Measurements from ENCODE around the gene ADGRV1.
"Not testable (repeated sequence)": the region's sequence is repeated elsewhere in the genome, so short reads cannot be mapped to it uniquely, and the experiment has no call there.

The ADGRV1 gene

DNA sequence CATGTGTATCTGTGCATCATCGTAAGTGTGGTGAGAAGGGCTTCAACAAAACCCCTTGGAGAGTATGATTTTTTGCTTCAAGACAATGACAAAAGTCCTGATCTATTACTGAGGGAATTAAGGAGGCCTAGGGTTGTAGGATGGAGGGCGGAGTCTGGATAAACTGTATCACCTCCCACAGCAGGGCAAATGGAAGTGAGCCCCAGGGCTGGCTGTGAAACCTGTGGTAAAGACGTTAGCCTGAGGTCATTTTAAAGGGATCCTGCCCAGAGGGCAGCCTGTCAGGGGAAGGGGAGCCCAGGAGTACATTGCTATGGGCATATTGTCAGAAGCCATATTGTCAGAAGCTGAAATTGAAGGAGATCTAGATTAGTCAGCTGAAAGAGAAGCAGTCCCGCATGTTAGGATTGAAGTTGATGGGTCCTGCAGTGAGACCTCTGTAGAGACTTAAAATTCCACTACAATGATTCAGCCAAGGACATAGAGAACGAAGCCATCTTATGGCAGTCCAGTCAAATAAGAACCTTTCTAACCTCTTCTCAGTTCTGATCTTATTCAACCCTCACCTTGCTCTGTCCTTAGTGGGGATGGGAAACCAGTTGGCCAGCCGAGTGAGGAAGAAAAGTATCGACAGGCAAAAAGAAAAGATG is 26.9 kb downstream of the ADGRV1 start:
- DNase-seq, result no peak
- no peak overlapping the region for H3K27ac ChIP-seq (ENCODE audit: insufficient read depth, low read length, poor library complexity, severe bottlenecking)
- H3K9me3 ChIP-seq (ENCODE audit: control insufficient read depth, low read length), result no peaks in the 10 kb centered on the region
- no peaks in the 10 kb centered on the region for H3K4me1 ChIP-seq (ENCODE audit: control insufficient read depth, insufficient read depth, low read length, poor library complexity, severe bottlenecking)
- peaks cover 3% of the 10 kb centered on the region for H3K27me3 ChIP-seq (replicated peaks; ENCODE audit: control insufficient read depth, insufficient read depth, low read length, poor library complexity, severe bottlenecking)
- H3K4me3 ChIP-seq (ENCODE audit: insufficient read depth, low read depth, low read length, poor library complexity, severe bottlenecking), result no peak overlapping the region
- H3K36me3 ChIP-seq (ENCODE audit: control insufficient read depth, insufficient read depth, low read length), result no peaks in the 10 kb centered on the region

DNA sequence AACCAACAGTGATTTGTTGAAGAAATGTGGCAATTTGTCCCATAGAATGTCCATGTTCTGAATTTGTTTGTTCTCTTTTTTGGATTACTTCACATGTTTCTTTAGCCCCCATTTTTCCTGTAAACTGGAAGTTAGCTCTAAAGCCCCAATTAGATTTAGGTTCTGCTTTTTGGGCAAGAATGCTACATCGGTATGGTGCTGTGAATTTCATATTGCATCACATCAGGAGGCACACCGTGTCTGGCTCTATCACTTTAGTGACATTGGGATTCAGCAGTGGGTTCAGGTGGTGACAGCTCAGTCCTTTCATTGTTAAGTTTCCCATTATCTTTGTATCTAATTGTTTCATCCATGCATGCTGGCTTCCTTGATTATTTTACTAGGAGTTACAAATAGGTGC is 27.9 kb downstream of the ADGRV1 start:
- H3K27ac ChIP-seq (ENCODE audit: insufficient read depth, low read length, poor library complexity, severe bottlenecking), result no peak overlapping the region
- no peak for DNase-seq
- H3K36me3 ChIP-seq (ENCODE audit: control insufficient read depth, insufficient read depth, low read length), result no peaks in the 10 kb centered on the region
- H3K4me1 ChIP-seq (ENCODE audit: control insufficient read depth, insufficient read depth, low read length, poor library complexity, severe bottlenecking), result no peaks in the 10 kb centered on the region
- H3K9me3 ChIP-seq (ENCODE audit: control insufficient read depth, low read length), result no peaks in the 10 kb centered on the region
- no peak overlapping the region for H3K4me3 ChIP-seq (ENCODE audit: insufficient read depth, low read depth, low read length, poor library complexity, severe bottlenecking)
- peaks cover 3% of the 10 kb centered on the region for H3K27me3 ChIP-seq (replicated peaks; ENCODE audit: control insufficient read depth, insufficient read depth, low read length, poor library complexity, severe bottlenecking)

GRCh38 chr5:90590170-90590569 is 31.6 kb downstream of the ADGRV1 start:
- H3K4me1 ChIP-seq (ENCODE audit: control insufficient read depth, insufficient read depth, low read length, poor library complexity, severe bottlenecking), result no peaks in the 10 kb centered on the region
- H3K27ac ChIP-seq (ENCODE audit: insufficient read depth, low read length, poor library complexity, severe bottlenecking), result no peak overlapping the region
- H3K36me3 ChIP-seq (ENCODE audit: control insufficient read depth, insufficient read depth, low read length), result no peaks in the 10 kb centered on the region
- H3K4me3 ChIP-seq (ENCODE audit: insufficient read depth, low read depth, low read length, poor library complexity, severe bottlenecking), result no peak overlapping the region
- no peaks in the 10 kb centered on the region for H3K9me3 ChIP-seq (ENCODE audit: control insufficient read depth, low read length)
- no peaks in the 10 kb centered on the region for H3K27me3 ChIP-seq (replicated peaks; ENCODE audit: control insufficient read depth, insufficient read depth, low read length, poor library complexity, severe bottlenecking)
- no peak for DNase-seq

DNA sequence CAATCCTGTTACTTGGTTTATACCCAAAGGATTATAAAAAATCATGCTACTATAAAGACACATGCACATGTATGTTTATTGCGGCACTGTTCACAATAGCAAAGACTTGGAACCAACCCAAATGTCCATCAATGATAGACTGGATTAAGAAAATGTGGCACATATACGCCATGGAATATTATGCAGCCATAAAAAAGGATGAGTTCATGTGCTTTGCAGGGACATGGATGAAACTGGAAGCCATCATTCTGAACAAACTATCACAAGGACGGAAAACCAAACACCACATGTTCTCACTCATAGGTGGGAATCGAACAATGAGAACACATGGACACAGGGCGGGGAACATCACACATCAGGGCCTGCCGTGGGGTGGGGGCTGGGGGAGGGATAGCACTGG is 34.5 kb downstream of the ADGRV1 start:
- H3K4me1 ChIP-seq (ENCODE audit: control insufficient read depth, insufficient read depth, low read length, poor library complexity, severe bottlenecking); DNase-seq; H3K27ac ChIP-seq (ENCODE audit: insufficient read depth, low read length, poor library complexity, severe bottlenecking); H3K36me3 ChIP-seq (ENCODE audit: control insufficient read depth, insufficient read depth, low read length); H3K9me3 ChIP-seq (ENCODE audit: control insufficient read depth, low read length); H3K4me3 ChIP-seq (ENCODE audit: insufficient read depth, low read depth, low read length, poor library complexity, severe bottlenecking); H3K27me3 ChIP-seq (replicated peaks; ENCODE audit: control insufficient read depth, insufficient read depth, low read length, poor library complexity, severe bottlenecking): not testable (repeated sequence)

DNA sequence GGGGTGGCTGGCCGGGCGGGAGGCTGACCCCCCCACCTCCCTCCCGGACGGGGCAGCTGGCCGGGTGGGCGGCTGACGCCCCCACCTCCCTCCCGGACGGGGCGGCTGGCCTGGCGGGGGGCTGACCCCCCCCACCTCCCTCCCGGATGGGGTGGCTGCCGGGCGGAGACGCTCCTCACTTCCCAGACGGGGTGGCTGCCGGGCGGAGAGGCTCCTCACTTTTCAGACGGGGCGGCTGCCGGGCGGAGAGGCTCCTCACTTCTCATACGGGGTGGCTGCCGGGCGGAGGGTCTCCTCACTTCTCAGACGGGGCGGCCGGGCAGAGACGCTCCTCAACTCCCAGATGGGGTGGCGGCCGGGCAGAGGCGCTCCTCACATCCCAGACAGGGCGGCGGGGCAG is 37.2 kb downstream of the ADGRV1 start:
- H3K27ac ChIP-seq (ENCODE audit: insufficient read depth, low read length, poor library complexity, severe bottlenecking); H3K27me3 ChIP-seq (replicated peaks; ENCODE audit: control insufficient read depth, insufficient read depth, low read length, poor library complexity, severe bottlenecking); H3K9me3 ChIP-seq (ENCODE audit: control insufficient read depth, low read length); H3K4me1 ChIP-seq (ENCODE audit: control insufficient read depth, insufficient read depth, low read length, poor library complexity, severe bottlenecking); H3K4me3 ChIP-seq (ENCODE audit: insufficient read depth, low read depth, low read length, poor library complexity, severe bottlenecking); DNase-seq; H3K36me3 ChIP-seq (ENCODE audit: control insufficient read depth, insufficient read depth, low read length): not testable (repeated sequence)

DNA sequence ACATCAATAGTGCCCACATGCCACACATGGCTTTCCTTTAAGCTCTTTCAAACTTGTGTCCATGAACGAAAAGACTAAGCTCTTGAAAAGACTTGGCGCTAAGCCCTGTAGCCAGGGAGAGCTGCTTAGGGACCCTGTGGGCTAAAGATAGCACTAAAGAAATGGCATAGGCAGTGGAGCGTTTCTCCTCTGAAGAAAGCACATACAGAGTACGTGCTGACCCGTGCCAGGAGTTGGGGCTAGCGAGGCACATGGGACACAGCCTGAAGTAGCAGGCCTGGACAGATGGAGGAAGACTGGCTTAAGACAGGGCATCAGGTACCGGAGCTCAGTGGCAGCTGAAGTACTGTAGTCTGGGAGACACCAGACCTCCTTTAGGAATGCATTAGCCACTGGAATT is 39.7 kb downstream of the ADGRV1 start:
- H3K27me3 ChIP-seq (replicated peaks; ENCODE audit: control insufficient read depth, insufficient read depth, low read length, poor library complexity, severe bottlenecking), result no peaks in the 10 kb centered on the region
- H3K9me3 ChIP-seq (ENCODE audit: control insufficient read depth, low read length), result no peaks in the 10 kb centered on the region
- no peak overlapping the region for H3K27ac ChIP-seq (ENCODE audit: insufficient read depth, low read length, poor library complexity, severe bottlenecking)
- no peak overlapping the region for H3K4me3 ChIP-seq (ENCODE audit: insufficient read depth, low read depth, low read length, poor library complexity, severe bottlenecking)
- no peak for DNase-seq
- H3K36me3 ChIP-seq (ENCODE audit: control insufficient read depth, insufficient read depth, low read length), result no peaks in the 10 kb centered on the region
- H3K4me1 ChIP-seq (ENCODE audit: control insufficient read depth, insufficient read depth, low read length, poor library complexity, severe bottlenecking), result no peaks in the 10 kb centered on the region

GRCh38 chr5:90600307-90600706 is 41.7 kb downstream of the ADGRV1 start:
- not testable (repeated sequence) for H3K27me3 ChIP-seq (replicated peaks; ENCODE audit: control insufficient read depth, insufficient read depth, low read length, poor library complexity, severe bottlenecking); H3K4me1 ChIP-seq (ENCODE audit: control insufficient read depth, insufficient read depth, low read length, poor library complexity, severe bottlenecking); H3K27ac ChIP-seq (ENCODE audit: insufficient read depth, low read length, poor library complexity, severe bottlenecking); H3K9me3 ChIP-seq (ENCODE audit: control insufficient read depth, low read length); H3K4me3 ChIP-seq (ENCODE audit: insufficient read depth, low read depth, low read length, poor library complexity, severe bottlenecking); DNase-seq; H3K36me3 ChIP-seq (ENCODE audit: control insufficient read depth, insufficient read depth, low read length)

- Histone ChIP-seq H3K27me3 (replicated peaks; ENCODE audit: control insufficient read depth, insufficient read depth, low read length, poor library complexity, severe bottlenecking) (no peaks in the 10 kb centered on the region), H3K4me3 (ENCODE audit: insufficient read depth, low read depth, low read length, poor library complexity, severe bottlenecking) (no peak overlapping the region), H3K4me1 (ENCODE audit: control insufficient read depth, insufficient read depth, low read length, poor library complexity, severe bottlenecking) (no peaks in the 10 kb centered on the region), H3K27ac (ENCODE audit: insufficient read depth, low read length, poor library complexity, severe bottlenecking) (no peak overlapping the region), H3K9me3 (ENCODE audit: control insufficient read depth, low read length) (no peaks in the 10 kb centered on the region), H3K36me3 (ENCODE audit: control insufficient read depth, insufficient read depth, low read length) (no peaks in the 10 kb centered on the region)
- no peak for DNase-seq
Measured at GRCh38 chr5:90601468-90601867, 42.9 kb downstream of the ADGRV1 start.

GRCh38 chr5:90602681-90603080 is 44.1 kb downstream of the ADGRV1 start:
- DNase-seq, result no peak

GRCh38 chr5:90606539-90606938 is 47.9 kb downstream of the ADGRV1 start:
- Histone ChIP-seq H3K9me3 (ENCODE audit: control insufficient read depth, low read length) (no peaks in the 10 kb centered on the region), H3K4me3 (ENCODE audit: insufficient read depth, low read depth, low read length, poor library complexity, severe bottlenecking) (no peak overlapping the region), H3K27ac (ENCODE audit: insufficient read depth, low read length, poor library complexity, severe bottlenecking) (no peak overlapping the region), H3K4me1 (ENCODE audit: control insufficient read depth, insufficient read depth, low read length, poor library complexity, severe bottlenecking) (no peaks in the 10 kb centered on the region), H3K27me3 (replicated peaks; ENCODE audit: control insufficient read depth, insufficient read depth, low read length, poor library complexity, severe bottlenecking) (no peaks in the 10 kb centered on the region), H3K36me3 (ENCODE audit: control insufficient read depth, insufficient read depth, low read length) (no peaks in the 10 kb centered on the region)
- no peak for DNase-seq

More at GRCh38 chr5:90602681-90603080, 44.1 kb downstream of the ADGRV1 start:
- no peaks in the 10 kb centered on the region for H3K4me1 ChIP-seq (ENCODE audit: control insufficient read depth, insufficient read depth, low read length, poor library complexity, severe bottlenecking)
- no peaks in the 10 kb centered on the region for H3K36me3 ChIP-seq (ENCODE audit: control insufficient read depth, insufficient read depth, low read length)
- H3K27me3 ChIP-seq (replicated peaks; ENCODE audit: control insufficient read depth, insufficient read depth, low read length, poor library complexity, severe bottlenecking), result no peaks in the 10 kb centered on the region
- no peak overlapping the region for H3K27ac ChIP-seq (ENCODE audit: insufficient read depth, low read length, poor library complexity, severe bottlenecking)
- no peak overlapping the region for H3K4me3 ChIP-seq (ENCODE audit: insufficient read depth, low read depth, low read length, poor library complexity, severe bottlenecking)
- H3K9me3 ChIP-seq (ENCODE audit: control insufficient read depth, low read length), result no peaks in the 10 kb centered on the region
